ENCODE data around the gene TOM1.
A peak's percentile ranks its signal among the peaks of the same experiment; 100 is the strongest.
"Not testable (repeated sequence)": the region's sequence is repeated elsewhere in the genome, so short reads cannot be mapped to it uniquely, and the experiment has no call there.

TOM1 gene

GRCh38 chr22:35396622-35397021 lies 96.9 kb downstream of the TOM1 start:
- H3K36me3 Mint-ChIP-seq = peaks cover 27% of the 10 kb centered on the region
- H3K4me3 Mint-ChIP-seq = peak overlapping the region; percentile 66
- H3K27me3 Mint-ChIP-seq, H3K9me3 Mint-ChIP-seq: not testable (repeated sequence)
- peaks cover 55% of the 10 kb centered on the region for H3K4me1 Mint-ChIP-seq
- H3K27ac Mint-ChIP-seq = peak overlapping the region; percentile 97
- ATAC-seq = peak; percentile 32

GRCh38 chr22:35397095-35397904 lies 97.6 kb downstream of the TOM1 start:
- no peak for ATAC-seq
- Mint-ChIP-seq H3K4me3 (peak overlapping the region; percentile 66), H3K27ac (peak overlapping the region; percentile 97)

More at GRCh38 chr22:35397095-35397904, 97.6 kb downstream of the TOM1 start:
- peaks cover 55% of the 10 kb centered on the region for H3K4me1 Mint-ChIP-seq
- H3K27me3 Mint-ChIP-seq = no peaks in the 10 kb centered on the region
- no peaks in the 10 kb centered on the region for H3K9me3 Mint-ChIP-seq
- peaks cover 31% of the 10 kb centered on the region for H3K36me3 Mint-ChIP-seq
